HG03025 (cell line): ENCODE data around the gene USP36.
"Not testable (repeated sequence)": the region's sequence is repeated elsewhere in the genome, so short reads cannot be mapped to it uniquely, and the experiment has no call there.

Experiments used
- ATAC-seq: cut with Tn5 transposase; IDR thresholded peaks from one replicate; pipeline ENCODE4 v1.9.1; 2021; ENCODE audit warnings: mild to moderate bottlenecking, moderate library complexity; ENCODE audit not compliant: unreplicated experiment, low FRiP score

Gene USP36

DNA sequence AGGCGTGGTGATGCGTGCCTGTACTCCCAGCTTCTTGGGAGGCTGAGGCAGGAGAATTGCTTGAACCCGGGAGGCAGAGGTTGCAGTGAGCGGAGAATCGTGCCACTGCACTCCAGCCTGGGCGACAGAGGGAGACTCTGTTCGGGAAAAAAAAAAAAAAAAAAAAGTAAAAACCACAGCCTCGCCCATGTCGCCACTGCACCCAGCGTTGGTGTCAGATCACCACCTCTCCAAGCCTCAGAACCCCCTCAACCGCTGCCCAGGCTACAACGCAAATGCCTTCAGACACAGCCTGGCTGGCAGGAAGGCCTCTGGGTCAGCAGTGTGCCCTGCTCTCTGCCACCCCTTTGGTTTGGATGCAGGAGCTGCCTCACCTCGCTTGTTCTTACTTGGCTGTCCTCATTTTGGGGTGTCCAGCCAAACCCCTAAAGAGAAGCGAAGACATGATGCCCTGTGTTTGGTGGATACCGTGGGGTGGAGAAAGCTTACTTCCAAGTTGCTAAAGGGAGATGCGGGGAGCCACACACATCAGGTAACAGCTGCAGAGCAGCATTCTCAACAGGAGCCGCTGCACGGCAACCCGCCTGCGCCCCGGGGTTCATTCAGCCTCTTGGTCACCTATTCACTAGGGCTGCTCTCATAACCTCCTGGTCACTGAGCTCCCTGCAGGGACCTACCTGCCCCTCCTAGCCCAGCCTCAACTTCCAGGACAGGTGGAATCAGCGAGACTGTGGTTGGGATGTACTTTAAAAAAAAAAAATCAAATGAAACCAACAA is 45.6 kb downstream of the USP36 start:
- no peak for ATAC-seq

DNA sequence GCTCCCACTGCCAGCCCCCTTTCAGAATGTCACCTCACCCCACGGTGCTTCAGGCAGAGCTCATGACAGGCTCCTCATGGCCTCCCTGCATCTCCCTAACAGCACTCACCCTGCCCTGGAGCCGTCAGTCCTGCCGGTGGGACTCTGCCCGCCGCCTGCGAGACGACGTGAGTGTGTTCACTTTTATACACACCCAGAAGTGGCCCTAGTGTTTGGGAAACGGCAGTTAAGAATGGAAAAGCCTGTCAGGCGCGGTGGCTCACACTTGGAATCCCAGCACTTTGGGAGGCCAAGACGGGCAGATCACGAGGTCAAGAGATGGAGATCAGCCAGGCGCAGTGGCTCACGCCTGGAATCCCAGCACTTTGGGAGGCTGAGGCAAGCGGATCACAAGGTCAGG is 46.2 kb downstream of the USP36 start:
- no peak for ATAC-seq

DNA sequence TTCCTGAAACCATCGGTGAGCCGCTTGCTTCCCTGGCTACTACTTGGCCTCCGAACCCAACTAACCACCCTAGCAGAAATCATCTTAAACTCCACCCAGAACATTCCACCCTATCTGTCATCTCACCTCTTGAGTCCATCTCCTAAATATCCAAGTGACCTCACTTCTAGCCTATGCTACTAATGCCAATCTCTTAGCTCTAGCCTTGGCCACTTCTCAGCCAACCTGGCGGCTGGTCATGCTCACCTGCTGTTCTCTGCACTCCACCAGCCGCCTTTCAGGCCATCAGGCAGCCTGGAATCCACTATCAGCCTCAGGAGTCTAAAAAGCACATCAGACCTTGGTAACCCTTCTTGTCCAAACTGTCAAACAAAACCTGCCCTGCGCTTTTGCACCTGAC is 46.6 kb downstream of the USP36 start:
- ATAC-seq, result no peak

DNA sequence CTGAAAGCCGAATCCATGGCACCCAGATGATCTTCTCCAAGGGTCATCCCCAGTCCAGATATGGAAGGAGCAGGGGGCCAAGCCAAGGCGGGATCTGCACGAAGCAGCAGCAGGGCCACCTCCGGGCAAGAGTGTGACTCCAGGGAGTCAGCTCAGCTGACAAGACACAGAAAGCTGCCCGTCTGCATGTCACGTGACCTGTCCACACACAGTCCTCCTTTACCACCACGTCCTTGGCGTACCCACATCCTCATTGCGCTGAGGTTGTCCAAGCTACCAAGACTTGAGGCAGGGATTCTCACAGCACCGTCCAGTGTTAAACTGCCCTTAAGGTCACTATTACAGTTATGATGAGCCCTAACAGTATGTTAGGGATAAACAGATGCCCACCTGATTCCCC is 47.2 kb downstream of the USP36 start:
- no peak for ATAC-seq

DNA sequence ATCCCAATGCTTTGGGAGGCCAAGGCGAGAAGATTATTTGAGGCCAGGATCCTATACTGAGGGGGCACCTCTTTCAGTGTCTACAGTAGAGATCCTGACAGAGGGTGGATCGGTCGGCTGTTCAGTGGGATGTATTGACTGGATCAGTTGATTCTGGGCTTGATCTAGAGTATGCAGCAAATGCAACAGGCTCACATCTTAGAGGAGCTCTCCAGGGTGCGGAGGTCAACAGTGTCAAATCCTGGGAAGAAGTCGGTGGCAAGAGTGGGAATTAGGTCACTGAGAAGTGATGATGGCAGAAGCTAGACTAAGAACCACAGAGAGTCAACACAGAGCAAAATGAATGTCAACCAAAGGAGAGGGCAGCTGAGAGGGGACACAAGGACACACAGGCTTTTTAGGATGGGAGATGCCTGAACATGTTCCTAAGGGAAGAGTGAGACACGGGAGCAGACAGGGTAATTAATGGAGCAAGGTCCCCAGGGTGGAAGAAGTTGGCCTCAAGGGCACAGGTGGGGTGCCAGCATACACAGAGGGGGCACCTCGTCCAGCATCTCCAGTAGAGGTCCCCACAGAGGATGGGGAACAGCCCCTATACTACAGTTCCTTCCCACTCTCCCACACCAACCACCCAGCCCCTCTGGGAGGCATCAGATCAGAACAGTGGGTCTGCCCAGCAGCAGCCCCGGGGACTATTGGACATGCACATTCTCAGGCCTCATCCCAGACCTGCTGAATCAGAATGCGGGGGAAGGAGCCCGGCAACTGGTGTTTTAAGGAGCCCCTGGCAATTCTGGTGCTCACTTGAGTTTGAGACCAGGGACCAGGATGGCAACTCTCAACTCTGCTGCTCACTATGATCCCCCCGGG is 48.5 kb downstream of the USP36 start:
- ATAC-seq, result no peak

DNA sequence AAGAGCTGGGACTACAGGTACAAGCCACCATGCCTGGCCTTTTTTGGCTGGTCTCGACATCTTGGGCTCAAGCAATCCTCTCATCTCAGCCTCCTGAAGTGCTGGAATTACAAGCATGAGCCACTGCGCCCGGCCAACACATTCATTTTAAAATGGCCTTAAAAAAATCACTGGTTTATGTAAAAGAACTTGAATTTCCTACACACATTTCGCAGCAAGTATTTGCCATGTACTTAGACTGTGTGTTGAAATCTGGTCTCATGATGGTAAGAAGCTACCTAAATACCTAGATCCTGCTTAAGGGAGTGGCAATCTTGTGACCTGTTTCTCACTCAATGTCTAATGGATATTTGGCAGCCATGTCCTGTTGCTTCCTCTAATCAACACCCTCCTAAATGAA is 50.1 kb downstream of the USP36 start:
- ATAC-seq, result no peak

DNA sequence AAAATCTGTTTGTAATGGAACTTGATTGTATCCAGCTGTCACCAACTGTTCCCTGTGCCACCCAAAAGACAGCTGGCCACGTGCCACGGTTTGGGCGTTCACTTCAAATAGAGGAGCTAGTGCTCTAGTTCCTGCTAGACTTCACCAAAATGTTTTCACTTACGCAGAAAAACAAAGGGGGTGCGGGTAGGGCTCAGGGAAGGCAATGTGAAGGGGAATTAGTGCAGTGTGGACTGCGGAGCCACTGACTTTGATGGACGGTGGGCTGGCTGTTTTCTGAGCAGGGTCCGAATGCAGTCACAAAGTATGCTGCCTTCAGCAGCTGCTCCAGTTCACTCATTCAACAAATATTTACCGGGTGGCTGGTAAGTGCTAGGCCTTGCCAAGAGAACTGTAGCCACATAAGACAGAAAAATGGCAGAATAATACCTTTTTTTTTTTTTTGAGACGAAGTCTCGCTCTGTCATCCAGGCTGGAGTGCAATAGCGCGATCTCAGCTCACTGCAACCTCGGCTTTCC is 50.9 kb downstream of the USP36 start:
- ATAC-seq, result no peak

DNA sequence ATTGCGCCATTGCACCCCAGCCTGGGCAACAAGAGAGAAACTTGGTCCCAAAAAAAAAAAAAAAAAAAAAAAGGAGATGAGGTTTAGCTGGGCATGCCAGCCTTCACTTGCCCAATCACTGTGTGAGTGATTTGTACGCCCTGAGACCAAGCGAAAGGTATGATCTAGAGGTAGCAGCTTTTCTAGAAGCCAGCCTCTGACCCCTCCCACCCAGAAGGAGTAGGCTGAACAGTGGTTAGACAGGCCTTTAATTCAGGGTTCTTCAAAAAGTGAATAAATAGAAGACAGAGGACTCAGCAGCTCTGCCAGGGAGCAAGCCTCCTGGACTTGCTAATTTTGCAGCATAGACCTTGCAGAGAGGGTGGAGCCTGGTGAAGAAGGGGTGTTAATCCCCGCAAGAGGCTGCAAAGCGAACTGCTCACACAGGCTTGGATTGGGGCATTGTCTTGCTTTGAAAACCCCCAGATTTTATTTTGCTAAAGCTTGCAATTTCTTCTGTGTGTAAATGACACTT is 51.4 kb downstream of the USP36 start:
- ATAC-seq, result no peak

DNA sequence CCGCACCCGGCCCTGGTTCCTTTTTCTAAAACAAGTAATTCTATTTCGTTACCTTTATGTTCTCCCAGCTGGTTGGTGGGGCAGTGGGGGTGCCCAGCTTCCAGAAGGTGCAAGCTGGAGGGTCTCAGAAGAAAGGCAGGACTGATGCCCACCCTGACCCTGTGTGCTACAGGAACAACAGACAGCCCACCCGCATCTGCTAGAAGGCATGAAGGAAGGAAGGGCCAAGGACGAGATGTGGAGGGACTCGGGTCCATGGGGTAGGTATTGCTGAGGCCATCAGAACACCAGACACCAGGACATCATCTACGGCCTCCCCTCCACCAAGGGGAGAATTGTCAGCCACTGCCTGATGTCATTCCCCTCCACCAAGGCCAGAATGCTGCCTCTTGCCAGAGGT is 52.2 kb downstream of the USP36 start:
- ATAC-seq, result no peak

DNA sequence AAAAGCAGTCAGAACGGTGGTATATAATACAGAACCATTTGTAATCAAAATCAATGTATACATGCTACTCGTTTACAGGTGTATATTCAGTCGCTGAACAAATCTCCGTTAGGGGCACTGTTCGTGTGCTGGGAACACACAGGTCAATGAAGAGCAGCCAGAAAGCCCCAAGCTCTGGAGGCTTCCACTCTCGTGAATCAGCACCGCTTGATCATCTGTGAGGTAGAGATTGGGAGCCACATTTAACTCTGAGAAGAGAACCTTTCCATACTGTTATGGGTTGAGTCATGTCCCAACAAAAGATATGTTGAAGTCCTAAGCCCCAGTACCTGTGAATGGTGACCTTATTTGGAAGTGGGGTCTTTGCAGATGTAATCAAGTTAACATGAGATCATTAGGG is 53.2 kb downstream of the USP36 start:
- ATAC-seq, result no peak

DNA sequence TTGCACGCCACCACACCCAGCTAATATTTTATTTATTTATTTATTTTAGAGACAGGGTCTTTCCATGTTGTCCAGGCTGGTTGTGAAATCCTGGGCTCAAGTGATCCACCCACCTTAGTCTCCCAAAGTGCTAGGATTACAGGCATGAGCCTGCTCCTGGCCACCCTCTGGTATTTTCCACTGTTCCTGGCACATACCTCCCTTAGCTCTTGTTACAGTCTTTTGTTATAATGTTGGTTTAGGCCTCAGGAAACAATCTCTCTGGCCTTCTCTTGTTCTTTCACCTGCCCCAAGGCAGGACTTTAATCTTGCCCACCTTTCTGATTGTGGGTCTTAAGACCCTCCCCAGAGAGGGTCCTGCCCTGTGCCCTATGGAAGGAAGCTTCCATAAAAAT is 55.0 kb downstream of the USP36 start:
- ATAC-seq, result no peak

DNA sequence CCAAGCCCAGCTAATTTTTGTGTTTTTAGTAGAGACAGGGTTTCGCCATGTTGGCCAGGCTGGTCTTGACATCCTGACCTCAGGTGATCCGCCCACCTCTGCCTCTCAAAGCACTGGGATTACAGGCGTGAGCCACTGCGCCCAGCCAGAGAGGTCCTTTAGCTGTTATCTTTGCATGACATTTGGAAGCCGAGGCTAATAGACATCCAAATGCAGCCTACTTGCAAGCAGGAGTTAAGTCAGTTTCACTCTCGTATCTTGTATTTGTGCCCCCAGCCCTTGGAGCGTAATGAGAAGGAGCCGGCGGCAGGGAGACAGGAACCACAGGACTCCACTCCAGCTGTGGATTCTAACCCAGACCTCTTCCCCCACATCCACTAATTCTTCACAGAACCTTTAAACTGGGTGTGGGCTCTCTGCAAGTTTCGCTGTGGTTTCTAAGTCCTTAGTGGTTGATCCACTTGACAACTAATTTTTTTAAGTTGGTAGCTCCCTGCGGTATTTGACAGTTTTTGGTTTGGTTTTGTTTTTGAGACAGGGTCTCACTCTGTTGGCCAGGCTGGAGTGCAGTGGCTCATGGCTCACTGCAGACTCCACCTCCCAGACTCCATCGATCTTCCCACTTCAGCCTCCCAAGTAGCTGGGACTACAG is 55.5 kb downstream of the USP36 start:
- ATAC-seq, result no peak

DNA sequence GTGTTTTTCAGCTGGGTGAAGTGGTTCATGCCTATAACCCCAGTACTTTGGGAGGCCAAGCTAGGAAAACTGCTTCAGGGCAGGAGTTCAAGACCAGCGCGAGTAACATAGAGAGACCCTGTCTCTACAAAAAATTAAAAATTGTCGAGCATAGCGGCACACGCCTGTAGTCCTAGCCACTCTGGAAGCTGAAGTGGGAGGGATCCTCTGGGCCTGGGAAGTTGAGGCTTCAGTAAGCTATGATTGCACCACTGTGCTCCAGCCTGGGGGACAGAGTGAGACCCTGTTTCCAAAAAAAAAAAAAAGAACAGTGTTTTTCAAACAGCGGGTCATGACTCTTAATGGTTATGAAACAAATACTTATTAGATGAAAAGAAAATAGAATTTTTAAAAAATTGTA is 56.3 kb downstream of the USP36 start:
- no peak for ATAC-seq

DNA sequence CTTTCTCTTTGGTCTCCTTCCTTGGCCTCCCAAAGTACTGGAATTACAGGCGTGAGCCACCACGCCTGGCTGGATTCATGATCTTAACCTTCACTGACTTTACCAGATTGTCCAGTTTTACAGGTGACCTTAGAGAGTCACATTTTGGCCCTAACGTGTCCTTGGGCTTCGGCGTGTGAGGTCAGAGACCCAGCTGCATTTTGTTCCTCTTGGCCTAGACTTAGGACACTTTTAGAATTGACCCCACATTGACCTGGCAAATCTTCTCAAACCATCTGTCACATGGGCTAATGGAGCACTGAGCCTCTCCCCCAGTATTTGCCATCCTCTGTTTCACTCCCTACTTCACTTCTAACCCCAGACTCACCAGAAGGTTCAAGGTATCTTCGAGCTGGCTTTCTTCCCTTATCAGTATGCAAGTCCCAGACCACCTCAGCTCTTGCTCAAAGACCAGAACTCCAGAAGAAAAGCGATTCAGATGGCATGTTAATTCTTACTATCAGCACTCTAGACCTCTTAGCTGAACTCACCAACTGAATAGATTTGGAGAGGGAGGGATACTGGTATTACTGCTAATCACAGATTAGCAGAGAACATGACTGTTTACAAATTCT is 56.8 kb downstream of the USP36 start:
- no peak for ATAC-seq

DNA sequence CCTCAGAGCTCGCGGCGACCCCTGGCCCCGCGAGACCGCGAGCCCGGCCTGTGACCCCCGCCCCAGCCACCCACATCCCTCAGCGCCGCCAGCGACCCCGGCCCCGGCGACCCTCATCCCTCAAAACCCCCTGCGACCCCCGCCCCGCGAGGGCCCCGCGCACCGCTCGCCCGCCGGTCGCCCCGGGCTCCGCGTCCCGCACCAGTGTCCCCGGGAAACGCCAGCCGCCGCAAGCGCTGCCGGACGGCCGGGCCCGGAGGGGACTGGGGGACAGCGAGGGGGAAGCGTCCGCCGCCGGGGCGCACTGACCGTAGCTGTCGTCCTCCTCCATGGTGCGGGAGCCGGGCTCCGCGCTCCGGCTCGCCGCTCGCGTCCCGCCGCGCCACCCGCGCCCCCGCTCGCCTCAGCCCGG is 58.7 kb downstream of the USP36 start, which contains the start of gene CYTH1:
TSS of gene CYTH1 (minus strand) at position 381 of the 412 bp plus-strand sequence. CDS start at position 331, 50 bp downstream.
- no peak for ATAC-seq

DNA sequence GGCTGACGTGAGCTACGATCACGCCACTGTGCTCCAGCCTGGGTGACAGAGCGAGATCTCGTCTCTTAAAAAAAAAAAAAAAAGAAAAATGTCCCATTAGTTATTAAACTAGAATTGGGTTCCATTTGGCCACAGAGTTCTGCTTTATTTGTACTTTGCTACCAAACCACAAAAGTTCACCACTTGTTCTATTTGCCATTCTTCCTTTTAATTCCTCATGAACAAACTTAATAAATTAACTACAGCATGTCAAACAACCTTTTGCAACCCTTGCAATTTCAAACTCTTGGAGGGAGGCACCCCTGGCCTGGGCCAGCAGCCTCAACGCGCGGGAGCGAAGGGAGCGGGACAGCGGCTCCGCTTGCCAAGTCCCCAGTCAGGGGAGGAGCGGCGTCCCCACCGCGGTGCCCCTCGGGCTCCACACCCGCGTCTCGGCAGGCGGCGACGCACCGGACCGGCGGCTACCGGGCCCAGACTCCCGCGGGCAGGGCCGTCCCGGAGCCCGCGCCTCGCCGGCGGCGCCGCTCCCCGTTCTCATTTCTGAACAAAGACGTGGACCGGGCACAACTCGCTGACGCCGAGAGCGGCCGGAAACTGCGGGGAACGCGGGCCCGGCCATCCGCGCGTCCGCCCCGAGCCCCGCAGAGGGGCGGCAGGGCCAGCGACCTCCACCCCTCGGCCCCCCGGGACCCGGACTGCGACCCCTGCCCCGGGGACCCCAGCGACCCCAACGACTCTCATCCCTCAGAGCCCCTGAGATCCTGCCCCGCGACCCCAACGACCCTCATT is 59.3 kb downstream of the USP36 start:
- ATAC-seq, result peak; percentile 23

DNA sequence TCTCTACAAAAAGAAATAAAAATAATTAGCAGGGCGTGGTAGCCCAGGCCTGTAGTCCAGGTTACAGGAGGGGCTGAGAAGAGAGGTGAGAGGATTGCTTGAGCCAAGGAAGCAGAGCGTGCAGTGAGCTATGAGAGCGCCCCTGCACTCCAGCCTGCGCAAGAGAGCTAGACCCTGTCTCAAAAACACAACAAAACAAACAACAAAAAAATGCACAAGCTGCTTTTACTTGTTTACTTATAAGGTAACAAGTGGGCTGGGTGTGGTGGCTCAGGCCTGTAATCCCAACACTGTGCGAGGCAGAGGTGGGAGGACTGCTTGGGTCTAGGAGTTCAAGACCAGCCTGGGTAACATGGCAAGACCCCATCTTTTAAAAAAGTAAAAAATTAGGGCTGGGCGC is 60.3 kb downstream of the USP36 start:
- ATAC-seq, result no peak

DNA sequence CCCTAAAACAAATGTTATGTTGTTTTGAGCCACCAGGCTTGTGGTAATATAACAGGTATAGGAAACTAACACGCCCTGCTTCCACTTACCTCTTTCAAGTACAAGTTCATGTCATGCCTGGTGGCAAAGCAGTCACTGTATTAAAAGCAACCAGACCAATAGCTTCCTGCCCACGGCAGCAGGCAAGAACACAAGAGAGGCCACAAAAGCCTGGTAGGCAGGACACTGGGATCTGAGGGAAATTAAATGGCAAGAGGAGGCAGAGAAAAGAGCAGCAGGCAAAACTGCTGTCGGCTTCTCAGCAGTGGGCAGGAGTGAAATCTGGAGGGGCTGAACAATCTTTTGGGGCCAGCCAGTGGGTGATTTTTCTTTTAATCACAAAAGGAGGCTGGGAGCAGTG is 60.8 kb downstream of the USP36 start:
- ATAC-seq, result no peak

DNA sequence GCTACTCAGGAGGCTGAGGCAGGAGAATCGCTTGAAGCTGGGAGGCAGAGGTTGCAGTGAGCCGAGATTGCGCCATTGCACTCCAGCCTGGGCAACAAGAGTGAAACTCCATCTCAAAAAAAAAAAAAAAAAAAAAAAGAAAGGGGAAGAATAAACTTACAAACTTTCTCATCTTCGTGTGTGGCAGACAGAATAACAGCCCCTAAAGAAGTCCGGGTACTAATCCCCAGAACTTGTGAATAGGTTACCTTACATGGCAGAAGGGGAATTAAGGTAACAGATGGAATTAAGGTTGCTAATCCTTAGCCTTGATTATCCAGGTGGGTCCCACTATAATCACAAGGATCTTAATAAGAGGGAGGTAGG is 61.3 kb downstream of the USP36 start:
- ATAC-seq, result not testable (repeated sequence)

DNA sequence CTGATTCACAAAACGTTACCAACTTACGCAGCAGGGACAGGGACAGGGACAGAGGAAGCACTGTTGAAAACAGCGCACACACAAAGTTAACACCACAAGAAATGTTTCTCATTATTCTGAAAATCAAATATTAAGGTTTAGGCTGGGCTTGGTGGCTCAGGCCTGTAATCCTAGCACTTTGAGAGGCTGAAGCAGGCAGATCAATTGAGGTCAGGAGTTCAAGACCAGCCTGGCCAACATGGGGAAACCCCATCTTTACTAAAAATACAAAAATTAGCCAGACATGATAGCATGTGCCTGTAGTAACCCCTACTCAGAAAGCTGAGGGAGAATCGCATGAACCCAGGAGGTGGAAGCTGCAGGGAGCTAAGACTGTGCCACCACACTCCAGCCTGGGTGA is 62.7 kb downstream of the USP36 start:
- no peak for ATAC-seq
